ENCODE data around the gene FCER1G.

- TF ChIP-seq CTCF (IDR thresholded peaks at IDR 0.05) = no peak
- TF ChIP-seq POLR2A (IDR thresholded peaks at IDR 0.05) = no peak
Observed at GRCh38 chr1:161199506-161200139, 15.5 kb upstream of the FCER1G start.

Measured in body of pancreas (tissue), 4 donors.